ENCODE results near the gene ANKRD53.
A peak's percentile ranks its signal among the peaks of the same experiment; 100 is the strongest.

The ANKRD53 gene

GRCh38 chr2:70944111-70944690 is 34.2 kb upstream of the ANKRD53 start:
- no peak for DNase-seq (ENCODE audit: low spot score)

DNA sequence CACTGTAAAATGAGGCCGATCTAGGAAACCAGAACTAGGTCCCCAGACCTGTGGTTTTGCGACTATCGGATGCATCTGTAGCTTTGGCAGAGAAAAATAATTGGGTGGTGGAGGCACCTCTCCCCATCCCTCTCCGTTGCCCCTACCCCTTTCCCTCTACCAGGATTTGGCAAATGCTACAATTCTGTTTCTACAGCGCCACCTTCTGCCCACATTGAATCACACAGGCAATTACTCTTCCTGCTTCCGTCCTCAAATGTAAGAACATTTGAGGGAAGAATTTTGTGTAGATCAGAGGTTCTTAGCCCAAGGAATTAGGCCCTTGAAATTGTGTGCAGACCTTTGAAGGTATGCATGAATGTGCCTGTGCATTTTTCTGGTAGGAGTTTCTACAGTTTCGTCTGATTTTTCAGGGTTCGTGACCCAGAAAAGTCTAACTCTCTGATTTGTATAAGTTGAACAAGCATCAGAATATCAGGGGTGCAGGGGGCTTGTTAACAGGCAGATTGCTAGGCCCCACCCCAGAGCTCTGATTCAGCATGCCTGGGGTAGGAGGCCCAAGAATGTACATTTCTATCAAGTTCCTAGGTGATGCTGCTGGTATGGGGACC is 31.5 kb upstream of the ANKRD53 start:
- DNase-seq (ENCODE audit: low spot score): peak; percentile 47

- DNase-seq (ENCODE audit: low spot score): peak; percentile 53
These were observed 30.8 kb upstream of the ANKRD53 start for GRCh38 chr2:70947556-70948184.

GRCh38 chr2:70948337-70949003 is 30.0 kb upstream of the ANKRD53 start:
- DNase-seq (ENCODE audit: low spot score): peak; percentile 89

- no peak for DNase-seq (ENCODE audit: low spot score)
These were observed 29.3 kb upstream of the ANKRD53 start for GRCh38 chr2:70949086-70949485.

DNA sequence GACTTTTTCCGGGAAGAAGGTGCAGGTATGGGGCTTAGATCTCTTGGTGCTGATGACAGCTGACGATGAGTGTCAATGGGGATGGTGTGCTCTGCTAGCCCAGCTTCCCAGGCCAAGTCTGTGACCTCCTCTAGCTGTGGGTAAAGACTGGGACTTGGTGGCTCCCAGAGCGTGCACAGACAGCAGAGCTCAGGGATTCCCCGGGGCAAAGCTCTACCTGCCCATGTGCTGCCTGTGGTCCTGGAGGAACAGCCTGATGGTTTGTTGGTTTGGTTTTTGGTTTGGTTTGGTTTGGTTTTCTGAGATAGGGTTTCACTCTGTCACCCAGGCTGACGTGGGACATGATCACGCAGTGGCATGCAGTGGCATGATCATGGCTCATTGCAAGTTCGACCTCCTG is 23.5 kb upstream of the ANKRD53 start:
- DNase-seq (ENCODE audit: low spot score): no peak

DNA sequence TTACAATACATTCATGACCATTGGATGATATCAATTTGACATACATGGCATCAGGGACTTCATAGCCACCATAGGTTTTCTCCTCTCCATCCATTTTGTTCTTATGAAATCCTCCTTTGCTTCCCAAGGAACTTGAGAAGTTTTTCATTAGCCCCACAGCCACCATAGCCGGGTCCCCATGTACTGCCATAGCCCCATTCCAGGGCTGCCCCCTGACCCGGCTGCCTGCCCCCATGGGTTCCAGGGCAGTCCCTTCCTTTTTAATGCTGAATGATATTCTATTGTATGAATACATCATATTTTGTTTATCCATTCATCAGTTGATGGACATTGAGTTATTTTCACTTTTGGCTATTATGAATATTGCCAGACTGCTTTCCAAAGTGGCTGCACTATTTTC is 22.3 kb upstream of the ANKRD53 start:
- no peak for DNase-seq (ENCODE audit: low spot score)

DNA sequence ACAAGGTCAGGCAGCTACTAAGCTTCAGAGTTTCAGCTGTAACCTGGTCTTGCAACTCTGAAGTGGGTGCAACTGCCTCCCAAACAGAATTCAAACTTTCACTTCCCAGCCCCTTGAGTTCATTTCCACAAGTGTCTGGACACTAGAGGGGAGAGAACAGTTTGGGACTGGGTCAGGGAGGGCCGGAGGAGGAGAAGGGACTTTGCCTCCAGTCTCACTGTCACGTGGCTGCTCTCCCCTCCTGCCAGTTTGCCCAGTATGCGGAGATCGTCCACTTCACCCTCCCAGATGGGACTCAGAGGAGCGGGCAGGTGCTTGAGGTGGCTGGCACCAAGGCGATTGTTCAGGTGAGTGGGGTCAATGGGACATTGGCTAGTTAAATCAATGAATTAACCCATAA is 20.6 kb upstream of the ANKRD53 start:
- DNase-seq (ENCODE audit: low spot score): no peak

DNA sequence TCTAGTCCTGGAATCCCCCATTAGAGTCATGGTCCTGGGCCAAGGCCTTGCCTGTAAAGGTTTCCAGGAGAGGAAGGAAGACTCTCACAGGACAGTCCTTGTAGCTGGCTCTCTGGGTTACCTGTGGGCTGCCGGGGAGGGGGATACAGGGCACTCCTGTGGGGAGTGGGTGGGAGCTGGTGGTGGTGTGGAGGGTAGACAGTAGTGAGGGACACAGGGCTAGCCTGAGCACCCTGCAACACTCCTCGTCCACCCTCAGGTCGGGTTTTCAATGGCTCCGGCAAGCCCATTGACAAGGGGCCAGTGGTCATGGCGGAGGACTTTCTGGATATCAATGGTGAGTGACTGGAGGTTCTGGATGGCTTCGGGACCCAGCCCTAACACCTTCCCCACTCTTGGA is 19.7 kb upstream of the ANKRD53 start:
- DNase-seq (ENCODE audit: low spot score): no peak

DNA sequence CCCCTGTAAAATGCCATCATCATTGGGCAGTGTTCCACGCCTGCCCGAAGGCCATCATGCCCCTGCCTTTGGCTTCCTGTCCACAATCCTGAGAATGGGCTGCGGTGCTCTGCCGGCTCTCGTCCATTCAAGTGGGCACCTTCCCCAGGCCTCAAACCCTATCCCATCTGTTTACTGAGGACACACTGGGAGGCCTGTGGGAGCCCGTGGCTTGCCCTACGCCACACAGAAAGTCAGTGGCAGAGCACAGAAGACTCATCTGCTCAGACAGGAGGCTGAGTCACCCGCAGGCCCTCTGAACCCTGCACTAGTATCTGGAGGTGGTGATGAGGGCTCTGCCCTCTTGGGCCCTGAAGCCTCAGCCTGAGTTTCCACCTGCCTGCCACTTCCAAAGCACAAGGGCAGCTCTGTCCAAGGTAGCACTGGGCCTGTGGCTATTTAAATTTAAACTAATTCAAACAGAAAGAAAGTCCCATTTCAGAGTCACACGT is 19.1 kb upstream of the ANKRD53 start:
- no peak for DNase-seq (ENCODE audit: low spot score)

DNA sequence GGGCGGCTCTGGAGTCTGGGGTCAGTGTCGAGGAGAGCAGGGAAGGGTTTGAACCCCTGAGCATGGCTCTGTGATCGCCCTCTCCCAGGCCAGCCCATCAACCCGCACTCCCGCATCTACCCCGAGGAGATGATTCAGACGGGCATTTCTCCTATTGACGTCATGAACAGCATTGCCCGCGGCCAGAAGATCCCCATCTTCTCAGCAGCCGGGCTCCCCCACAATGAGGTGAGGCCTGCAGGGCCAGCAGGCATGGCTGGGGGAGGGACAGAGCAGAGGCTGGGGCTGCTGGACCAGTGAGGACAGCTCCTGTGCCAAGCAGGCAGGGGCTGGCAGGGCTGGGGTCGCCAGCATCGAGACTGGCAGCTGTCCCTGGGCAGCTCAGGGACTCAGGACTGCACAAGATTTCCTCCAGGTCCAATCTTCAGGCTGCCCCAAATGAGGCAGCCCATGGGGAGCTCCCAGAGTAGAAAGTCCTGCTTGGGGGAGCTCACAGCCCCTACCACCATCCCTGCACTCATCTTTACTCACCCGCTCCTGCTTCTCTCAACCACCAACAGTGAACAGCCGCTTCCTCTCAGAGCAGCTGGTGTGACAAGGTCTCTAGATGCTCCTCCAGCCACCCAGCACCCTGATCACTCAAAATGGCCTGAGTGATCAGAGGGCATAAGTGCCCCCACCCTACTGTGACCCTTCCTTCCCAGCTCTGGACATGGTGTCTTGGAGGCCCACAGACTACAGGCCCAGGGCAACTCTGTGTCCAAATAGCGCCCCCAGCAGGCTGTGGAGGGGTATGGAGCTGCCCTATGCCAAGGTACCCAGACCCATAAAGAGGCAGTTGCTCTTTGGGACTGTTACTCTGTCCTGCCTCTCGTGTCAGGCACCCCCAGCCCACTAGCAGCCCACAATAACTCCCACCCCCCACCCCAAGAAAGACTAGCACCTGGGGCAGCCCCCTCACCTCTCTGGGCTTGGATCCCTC is 18.3 kb upstream of the ANKRD53 start:
- peak; percentile 2 for DNase-seq (ENCODE audit: low spot score)

DNA sequence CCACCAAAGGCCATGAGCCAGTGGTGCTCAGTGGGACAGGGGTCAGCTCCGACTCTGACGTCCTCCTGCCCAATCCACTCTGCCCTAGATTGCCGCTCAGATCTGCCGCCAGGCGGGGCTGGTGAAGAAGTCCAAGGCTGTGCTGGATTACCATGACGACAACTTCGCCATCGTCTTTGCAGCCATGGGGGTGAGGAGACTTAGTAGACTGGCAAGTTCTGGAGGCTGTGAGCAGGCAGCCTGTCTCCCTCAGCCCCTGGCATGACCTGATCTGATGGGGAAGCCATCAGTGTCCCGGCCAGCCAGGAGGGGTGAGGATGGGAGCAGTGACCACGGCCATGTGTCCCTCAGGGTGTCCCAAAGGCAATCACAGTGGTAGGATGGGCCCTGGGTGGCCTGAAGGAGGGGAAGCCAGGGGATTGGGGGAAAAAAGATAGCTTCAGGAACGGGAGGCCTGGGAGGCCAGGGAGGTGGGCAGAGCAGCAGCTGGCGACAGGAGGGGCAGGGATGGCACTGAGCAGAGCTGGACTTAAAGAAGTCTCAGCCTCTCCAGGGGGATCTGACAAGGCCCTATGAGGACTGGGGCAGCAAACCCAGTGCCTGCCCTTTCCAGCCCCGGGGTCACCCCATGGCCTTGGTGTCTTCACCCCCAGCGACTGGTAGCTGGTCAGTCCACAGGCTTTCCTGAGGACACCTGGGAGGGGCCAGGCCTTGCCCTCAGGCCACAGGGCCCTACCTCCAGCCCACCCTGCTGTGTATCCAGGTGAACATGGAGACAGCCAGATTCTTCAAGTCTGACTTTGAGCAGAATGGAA is 17.4 kb upstream of the ANKRD53 start:
- peak; percentile 11 for DNase-seq (ENCODE audit: low spot score)

DNA sequence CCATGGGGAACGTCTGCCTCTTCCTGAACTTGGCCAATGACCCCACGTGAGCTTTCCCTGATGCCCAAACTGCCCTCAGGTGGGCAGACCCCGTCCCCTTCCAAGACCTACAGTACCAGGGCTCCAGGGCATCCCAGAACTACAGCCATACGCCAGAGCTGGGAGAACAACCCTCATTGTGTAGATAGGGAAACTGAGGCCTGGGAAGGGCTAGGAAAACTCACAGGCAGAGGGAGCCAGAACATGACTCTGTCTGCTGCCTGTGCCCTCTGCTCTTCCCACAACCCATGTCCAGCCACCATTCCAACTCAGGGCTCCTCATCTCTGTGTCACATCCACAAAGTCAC is 16.8 kb upstream of the ANKRD53 start:
- DNase-seq (ENCODE audit: low spot score): no peak

DNA sequence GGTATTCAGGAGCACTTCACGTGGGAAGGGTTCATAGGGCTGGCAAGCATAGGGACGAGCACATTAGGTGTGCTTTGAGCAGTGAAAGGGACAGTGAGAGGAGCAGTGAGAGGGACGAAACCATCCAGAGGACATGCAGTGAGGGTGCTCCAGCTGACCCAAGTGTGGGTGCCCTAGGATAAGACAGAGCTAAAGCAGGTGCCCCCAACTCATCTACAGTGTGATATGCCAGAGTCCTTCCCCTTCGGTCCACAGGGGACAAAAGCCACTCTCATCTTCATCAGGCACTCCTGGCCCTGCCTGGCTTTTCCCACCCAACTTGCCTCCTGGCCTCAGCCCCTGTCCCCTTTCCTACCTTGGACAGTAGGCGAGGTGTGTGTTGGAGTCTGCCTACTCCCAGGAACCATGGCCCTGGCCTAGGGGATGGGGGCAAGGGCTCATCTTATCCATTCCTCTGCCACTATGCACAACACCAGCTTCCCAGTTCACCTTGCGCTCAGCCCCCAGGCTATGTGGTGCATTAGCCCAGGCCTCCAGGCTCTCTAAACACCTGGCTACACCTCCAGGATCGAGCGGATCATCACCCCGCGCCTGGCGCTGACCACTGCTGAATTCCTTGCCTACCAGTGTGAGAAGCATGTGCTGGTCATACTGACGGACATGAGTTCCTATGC is 16.1 kb upstream of the ANKRD53 start:
- no peak for DNase-seq (ENCODE audit: low spot score)

DNA sequence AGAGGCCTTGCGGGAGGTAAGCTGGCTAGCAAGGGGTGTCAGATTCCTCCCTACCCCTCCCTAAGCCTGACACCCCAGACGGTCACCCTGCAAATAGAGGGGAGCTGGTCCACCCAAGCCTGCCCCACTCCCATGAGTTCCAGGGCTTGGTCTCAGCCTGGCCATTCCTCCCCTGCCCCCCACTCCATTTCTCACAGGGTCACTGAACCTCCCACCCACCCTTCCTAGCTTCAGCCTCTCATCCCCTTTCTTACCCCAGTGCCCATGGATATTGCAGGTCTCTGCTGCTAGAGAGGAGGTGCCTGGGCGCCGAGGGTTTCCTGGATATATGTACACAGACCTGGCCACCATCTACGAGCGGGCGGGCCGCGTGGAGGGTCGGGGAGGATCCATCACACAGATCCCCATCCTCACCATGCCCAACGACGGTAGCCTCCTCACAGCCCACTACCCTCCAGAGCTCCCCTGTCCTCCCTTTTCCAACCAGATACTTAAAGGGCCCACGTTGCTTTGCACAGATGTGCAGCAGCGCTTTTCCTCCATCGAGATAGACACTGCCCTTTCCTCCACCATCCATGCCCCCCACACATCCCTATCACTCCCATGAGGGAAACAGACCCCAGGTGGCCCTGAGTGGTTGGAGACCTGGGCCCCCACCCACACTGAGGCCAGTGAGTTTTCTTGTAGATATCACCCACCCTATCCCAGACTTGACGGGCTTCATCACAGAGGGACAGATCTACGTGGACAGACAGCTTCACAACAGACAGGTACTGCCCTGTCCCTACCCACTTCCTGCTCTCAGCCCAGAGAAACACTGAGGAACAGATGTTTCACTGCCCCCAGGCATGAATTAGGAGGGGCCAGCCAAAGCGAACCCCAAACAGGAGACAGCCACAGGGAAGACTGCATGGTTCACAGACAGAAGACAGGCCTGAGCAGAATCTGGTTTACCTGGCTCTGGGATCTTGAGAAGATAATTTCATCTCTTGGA is 15.2 kb upstream of the ANKRD53 start:
- no peak for DNase-seq (ENCODE audit: low spot score)

GRCh38 chr2:70964133-70964532 is 14.3 kb upstream of the ANKRD53 start:
- no peak for DNase-seq (ENCODE audit: low spot score)

DNA sequence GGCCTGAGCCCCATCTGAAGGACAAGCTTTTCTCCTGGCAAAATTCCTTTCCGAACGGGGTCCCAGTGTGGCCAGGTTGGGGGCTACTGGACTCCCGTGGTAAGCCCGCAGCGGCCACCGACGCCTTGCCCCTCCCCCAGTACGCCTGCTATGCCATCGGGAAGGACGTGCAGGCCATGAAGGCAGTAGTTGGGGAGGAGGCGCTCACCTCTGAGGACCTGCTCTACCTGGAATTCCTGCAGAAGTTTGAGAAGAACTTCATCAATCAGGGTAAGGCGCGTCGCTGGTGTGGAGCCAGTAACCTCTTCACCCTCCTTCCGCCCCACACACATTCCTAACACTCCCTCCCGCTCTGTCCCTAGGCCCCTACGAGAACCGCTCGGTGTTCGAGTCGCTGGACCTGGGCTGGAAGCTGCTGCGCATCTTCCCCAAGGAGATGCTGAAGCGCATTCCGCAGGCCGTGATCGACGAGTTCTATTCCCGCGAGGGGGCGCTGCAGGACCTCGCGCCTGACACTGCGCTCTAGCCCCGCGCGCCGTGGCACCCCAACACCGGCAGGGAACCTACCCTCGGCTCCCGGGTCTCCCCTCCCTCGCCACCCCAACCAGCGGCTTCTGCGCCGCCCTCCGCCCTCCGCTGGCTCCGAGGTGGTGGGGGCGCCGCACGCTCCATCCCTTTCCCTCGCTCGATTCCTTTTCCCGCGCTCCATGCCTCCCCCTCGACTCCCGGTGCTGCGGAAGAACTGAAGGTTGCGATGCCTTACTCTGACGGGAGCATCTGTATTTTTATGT is 13.6 kb upstream of the ANKRD53 start:
- peak; percentile 82 for DNase-seq (ENCODE audit: low spot score)

GRCh38 chr2:70965506-70965905 is 12.9 kb upstream of the ANKRD53 start:
- no peak for DNase-seq (ENCODE audit: low spot score)

Data from AG08396 (cell line).